ENCODE data around the gene CYP11A1.

Gene CYP11A1

GRCh38 chr15:74336061-74337005 is 31.1 kb downstream of the CYP11A1 start:
- TF ChIP-seq CTCF (IDR thresholded peaks at IDR 0.05; ENCODE audit: low read length) = no peak
- no peak for TF ChIP-seq EZH2 (optimal IDR thresholded peaks at IDR 0.05; ENCODE audit: low read depth, low read length)
- TF ChIP-seq EZH2phosphoT487 (IDR thresholded peaks at IDR 0.05; ENCODE audit: low read length) = no peak
- Histone ChIP-seq H3K9me2 (replicated peaks; ENCODE audit: insufficient read depth, low read length) (no peaks in the 10 kb centered on the region), H3K4me3 (ENCODE audit: low read length) (no peak overlapping the region), H3K27me3 (replicated peaks; ENCODE audit: insufficient read depth, low read length) (peaks cover 58% of the 10 kb centered on the region), H3K27ac (ENCODE audit: low read length) (no peak overlapping the region), H3K9ac (ENCODE audit: low read length) (no peak overlapping the region), H4K20me1 (ENCODE audit: insufficient read depth, low read length) (no peaks in the 10 kb centered on the region), H3F3A (ENCODE audit: insufficient read depth, low read length) (no peaks in the 10 kb centered on the region), H3K4me1 (ENCODE audit: low read length) (no peaks in the 10 kb centered on the region), H3K4me2 (ENCODE audit: low read depth, low read length) (no peak overlapping the region), H3K9me3 (replicated peaks; ENCODE audit: insufficient read depth, low read length) (no peaks in the 10 kb centered on the region), H2AFZ (ENCODE audit: low read length) (no peak overlapping the region), H3K79me2 (ENCODE audit: low read length) (no peaks in the 10 kb centered on the region), H3K36me3 (replicated peaks; ENCODE audit: insufficient read depth, low read length) (no peaks in the 10 kb centered on the region)
- DNase-seq = no peak

GRCh38 chr15:74335396-74335795 is 32.0 kb downstream of the CYP11A1 start:
- Histone ChIP-seq H3K27me3 (replicated peaks; ENCODE audit: insufficient read depth, low read length) (peaks cover 62% of the 10 kb centered on the region), H3K79me2 (ENCODE audit: low read length) (no peaks in the 10 kb centered on the region), H3K36me3 (replicated peaks; ENCODE audit: insufficient read depth, low read length) (no peaks in the 10 kb centered on the region), H3K4me2 (ENCODE audit: low read depth, low read length) (no peak overlapping the region), H3K4me3 (ENCODE audit: low read length) (no peak overlapping the region), H3K4me1 (ENCODE audit: low read length) (no peaks in the 10 kb centered on the region), H3F3A (ENCODE audit: insufficient read depth, low read length) (no peaks in the 10 kb centered on the region), H3K9ac (ENCODE audit: low read length) (no peak overlapping the region), H3K9me2 (replicated peaks; ENCODE audit: insufficient read depth, low read length) (no peaks in the 10 kb centered on the region), H4K20me1 (ENCODE audit: insufficient read depth, low read length) (no peaks in the 10 kb centered on the region), H2AFZ (ENCODE audit: low read length) (no peak overlapping the region), H3K27ac (ENCODE audit: low read length) (no peak overlapping the region), H3K9me3 (replicated peaks; ENCODE audit: insufficient read depth, low read length) (no peaks in the 10 kb centered on the region)
- TF ChIP-seq EZH2phosphoT487 (IDR thresholded peaks at IDR 0.05; ENCODE audit: low read length) (no peak), EZH2 (optimal IDR thresholded peaks at IDR 0.05; ENCODE audit: low read depth, low read length) (no peak), CTCF (IDR thresholded peaks at IDR 0.05; ENCODE audit: low read length) (no peak)
- DNase-seq = no peak

GRCh38 chr15:74334127-74334526 is 33.3 kb downstream of the CYP11A1 start:
- no peak overlapping the region for H2AFZ ChIP-seq (ENCODE audit: low read length)
- peaks cover 65% of the 10 kb centered on the region for H3K27me3 ChIP-seq (replicated peaks; ENCODE audit: insufficient read depth, low read length)
- no peak overlapping the region for H3K27ac ChIP-seq (ENCODE audit: low read length)
- H3K4me2 ChIP-seq (ENCODE audit: low read depth, low read length) = no peak overlapping the region
- TF ChIP-seq CTCF (IDR thresholded peaks at IDR 0.05; ENCODE audit: low read length) (no peak), EZH2 (optimal IDR thresholded peaks at IDR 0.05; ENCODE audit: low read depth, low read length) (no peak), EZH2phosphoT487 (IDR thresholded peaks at IDR 0.05; ENCODE audit: low read length) (no peak)
- no peak overlapping the region for H3K4me3 ChIP-seq (ENCODE audit: low read length)
- no peaks in the 10 kb centered on the region for H4K20me1 ChIP-seq (ENCODE audit: insufficient read depth, low read length)
- no peak overlapping the region for H3K9ac ChIP-seq (ENCODE audit: low read length)
- H3K9me3 ChIP-seq (replicated peaks; ENCODE audit: insufficient read depth, low read length) = no peaks in the 10 kb centered on the region
- H3K36me3 ChIP-seq (replicated peaks; ENCODE audit: insufficient read depth, low read length) = no peaks in the 10 kb centered on the region
- no peaks in the 10 kb centered on the region for H3K79me2 ChIP-seq (ENCODE audit: low read length)
- H3K9me2 ChIP-seq (replicated peaks; ENCODE audit: insufficient read depth, low read length) = no peaks in the 10 kb centered on the region
- DNase-seq = no peak
- H3F3A ChIP-seq (ENCODE audit: insufficient read depth, low read length) = no peaks in the 10 kb centered on the region
- H3K4me1 ChIP-seq (ENCODE audit: low read length) = no peaks in the 10 kb centered on the region

Measured in MM.1S (cell line).